ENCODE data around the gene RIMS4. TPM values are rescaled to one million over a fixed set of nuclear protein-coding genes. Genes with fewer than 3 reads are reported as not detected.
A peak's percentile ranks its signal among the peaks of the same experiment; 100 is the strongest.

RIMS4 gene
- total RNA-seq, 1 donor from 2014 or later: 0.11 TPM

- Histone ChIP-seq H3K4me3 (no peak overlapping the region), H3K9me3 (replicated peaks) (no peaks in the 10 kb centered on the region), H3K27ac (replicated peaks) (no peak overlapping the region), H3K27me3 (ENCODE audit: low read depth) (no peaks in the 10 kb centered on the region), H3K36me3 (no peaks in the 10 kb centered on the region), H3K4me1 (peaks cover 31% of the 10 kb centered on the region)
- intact Hi-C loops (cut with micrococcal nuclease): no loop called here
- TF ChIP-seq, protein P1, sequence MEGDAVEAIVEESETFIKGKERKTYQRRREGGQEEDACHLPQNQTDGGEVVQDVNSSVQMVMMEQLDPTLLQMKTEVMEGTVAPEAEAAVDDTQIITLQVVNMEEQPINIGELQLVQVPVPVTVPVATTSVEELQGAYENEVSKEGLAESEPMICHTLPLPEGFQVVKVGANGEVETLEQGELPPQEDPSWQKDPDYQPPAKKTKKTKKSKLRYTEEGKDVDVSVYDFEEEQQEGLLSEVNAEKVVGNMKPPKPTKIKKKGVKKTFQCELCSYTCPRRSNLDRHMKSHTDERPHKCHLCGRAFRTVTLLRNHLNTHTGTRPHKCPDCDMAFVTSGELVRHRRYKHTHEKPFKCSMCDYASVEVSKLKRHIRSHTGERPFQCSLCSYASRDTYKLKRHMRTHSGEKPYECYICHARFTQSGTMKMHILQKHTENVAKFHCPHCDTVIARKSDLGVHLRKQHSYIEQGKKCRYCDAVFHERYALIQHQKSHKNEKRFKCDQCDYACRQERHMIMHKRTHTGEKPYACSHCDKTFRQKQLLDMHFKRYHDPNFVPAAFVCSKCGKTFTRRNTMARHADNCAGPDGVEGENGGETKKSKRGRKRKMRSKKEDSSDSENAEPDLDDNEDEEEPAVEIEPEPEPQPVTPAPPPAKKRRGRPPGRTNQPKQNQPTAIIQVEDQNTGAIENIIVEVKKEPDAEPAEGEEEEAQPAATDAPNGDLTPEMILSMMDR (IDR thresholded peaks at IDR 0.05; ENCODE audit: borderline replicate concordance): no peak
- no peak for DNase-seq
These were observed 73.2 kb downstream of the RIMS4 start for GRCh38 chr20:44737116-44737515.

GRCh38 chr20:44736170-44737021, 74.0 kb downstream of the RIMS4 start:
- peak overlapping the region; percentile 60 for H3K27ac ChIP-seq (replicated peaks)
- H3K36me3 ChIP-seq: no peaks in the 10 kb centered on the region
- peaks cover 35% of the 10 kb centered on the region for H3K4me1 ChIP-seq
- H3K9me3 ChIP-seq (replicated peaks): no peaks in the 10 kb centered on the region
- H3K4me3 ChIP-seq: no peak overlapping the region
- DNase-seq: no peak
- intact Hi-C loops (cut with micrococcal nuclease): no loop called here
- no peaks in the 10 kb centered on the region for H3K27me3 ChIP-seq (ENCODE audit: low read depth)
- TF ChIP-seq, protein P1 (IDR thresholded peaks at IDR 0.05; ENCODE audit: borderline replicate concordance): no peak

GRCh38 chr20:44735816-44736169, 74.6 kb downstream of the RIMS4 start:
- TF ChIP-seq, protein P1 (IDR thresholded peaks at IDR 0.05; ENCODE audit: borderline replicate concordance): no peak
- no peaks in the 10 kb centered on the region for H3K27me3 ChIP-seq (ENCODE audit: low read depth)
- intact Hi-C loops (cut with micrococcal nuclease): no loop called here
- H3K27ac ChIP-seq (replicated peaks): peak overlapping the region; percentile 60
- DNase-seq: no peak
- no peaks in the 10 kb centered on the region for H3K9me3 ChIP-seq (replicated peaks)
- no peaks in the 10 kb centered on the region for H3K36me3 ChIP-seq
- no peak overlapping the region for H3K4me3 ChIP-seq
- H3K4me1 ChIP-seq: peaks cover 41% of the 10 kb centered on the region

DNA sequence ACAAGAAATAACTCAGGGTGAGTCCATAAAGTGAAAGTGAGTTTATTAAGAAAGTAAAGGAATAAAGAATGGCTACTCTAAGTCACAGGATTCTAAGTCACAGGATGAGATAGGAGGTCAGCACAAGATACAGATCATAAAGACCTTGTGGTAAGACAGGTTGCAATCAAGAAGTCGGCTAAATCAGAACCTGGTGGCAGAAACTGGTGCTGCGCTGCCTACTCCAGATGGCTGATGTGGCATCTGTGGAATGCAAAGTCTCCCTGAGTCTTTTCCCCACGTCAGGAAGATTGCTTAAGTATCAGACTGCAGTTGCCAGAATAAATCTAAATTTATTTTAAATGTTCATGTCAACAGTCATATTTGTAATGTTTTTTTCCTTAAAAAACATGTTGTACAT, 75.4 kb downstream of the RIMS4 start:
- TF ChIP-seq, protein P1 (IDR thresholded peaks at IDR 0.05; ENCODE audit: borderline replicate concordance): no peak
- H3K27ac ChIP-seq (replicated peaks): no peak overlapping the region

GRCh38 chr20:44733341-44734069, 76.8 kb downstream of the RIMS4 start:
- H3K36me3 ChIP-seq: no peaks in the 10 kb centered on the region
- peaks cover 56% of the 10 kb centered on the region for H3K4me1 ChIP-seq
- H3K27ac ChIP-seq (replicated peaks): no peak overlapping the region

More for the DNA sequence above, 75.4 kb downstream of the RIMS4 start:
- intact Hi-C loops (cut with micrococcal nuclease): no loop called here
- no peaks in the 10 kb centered on the region for H3K9me3 ChIP-seq (replicated peaks)
- H3K4me3 ChIP-seq: no peak overlapping the region
- no peaks in the 10 kb centered on the region for H3K27me3 ChIP-seq (ENCODE audit: low read depth)
- peaks cover 49% of the 10 kb centered on the region for H3K4me1 ChIP-seq
- no peak for DNase-seq
- H3K36me3 ChIP-seq: no peaks in the 10 kb centered on the region

More at GRCh38 chr20:44733341-44734069, 76.8 kb downstream of the RIMS4 start:
- Histone ChIP-seq H3K27me3 (ENCODE audit: low read depth) (no peaks in the 10 kb centered on the region), H3K4me3 (no peak overlapping the region), H3K9me3 (replicated peaks) (no peaks in the 10 kb centered on the region)
- TF ChIP-seq, protein P1 (IDR thresholded peaks at IDR 0.05; ENCODE audit: borderline replicate concordance): peak; percentile 97
- intact Hi-C loops (cut with micrococcal nuclease): loop anchor here (1.0 kb wide), 1 partner anchor 48 kb away; no protein-coding TSS in a partner anchor
- DNase-seq: peak; percentile 60

Measured in left ventricle myocardium inferior (tissue), 1 donor.